GM19372 (cell line): ENCODE results near the gene WWP2.
"Not testable (repeated sequence)": the region's sequence is repeated elsewhere in the genome, so short reads cannot be mapped to it uniquely, and the experiment has no call there.

Experiments used
- ATAC-seq: cut with Tn5 transposase; IDR thresholded peaks from one replicate; pipeline ENCODE4 v1.9.1; 2021; ENCODE audit warnings: mild to moderate bottlenecking, low read depth, moderate library complexity; ENCODE audit not compliant: unreplicated experiment

WWP2 gene

DNA sequence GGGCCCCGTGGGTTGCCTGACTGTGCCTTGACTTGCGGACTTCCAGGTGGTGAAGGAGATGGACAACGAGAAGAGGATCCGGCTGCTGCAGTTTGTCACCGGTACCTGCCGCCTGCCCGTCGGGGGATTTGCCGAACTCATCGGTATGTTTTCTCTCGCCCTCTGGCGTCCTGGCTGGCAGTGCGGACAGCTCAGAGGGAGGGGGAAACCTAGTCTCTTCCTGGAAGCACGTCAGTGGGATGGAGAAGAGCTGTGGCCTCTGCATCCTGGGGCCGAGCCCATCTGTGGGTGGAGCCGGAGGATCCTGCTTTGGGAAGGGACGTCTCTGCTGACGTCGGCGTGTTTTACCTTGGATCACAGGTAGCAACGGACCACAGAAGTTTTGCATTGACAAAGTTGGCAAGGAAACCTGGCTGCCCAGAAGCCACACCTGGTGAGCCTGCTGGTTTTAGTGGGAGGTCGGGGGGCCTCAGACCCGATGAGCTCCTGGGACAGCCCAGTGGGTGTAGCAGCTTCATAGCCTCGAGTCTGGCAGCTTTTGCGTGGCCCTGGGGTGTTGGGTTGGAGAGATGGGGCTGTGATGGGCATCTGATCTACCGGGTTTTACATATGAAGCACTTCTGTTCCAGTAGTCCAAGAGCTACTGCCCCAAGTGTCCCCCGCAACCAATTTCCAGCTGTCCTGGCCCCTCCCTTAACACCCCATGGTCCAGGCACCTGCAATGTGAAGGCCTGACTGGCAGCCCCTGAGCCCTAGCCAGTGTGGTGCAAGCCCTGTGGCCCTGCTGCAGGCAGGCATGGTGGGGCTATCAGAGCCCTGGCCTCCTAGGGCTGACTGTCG, 177.1 kb downstream of the WWP2 start:
- no peak for ATAC-seq

- ATAC-seq, result no peak
Observed at GRCh38 chr16:69939821-69940585, 177.9 kb downstream of the WWP2 start.

GRCh38 chr16:69940676-69941075, 178.5 kb downstream of the WWP2 start:
- ATAC-seq, result no peak

GRCh38 chr16:69941251-69942098, 179.3 kb downstream of the WWP2 start:
- ATAC-seq, result no peak

- no peak for ATAC-seq
Observed at GRCh38 chr16:69942099-69942491, 180.0 kb downstream of the WWP2 start.

DNA sequence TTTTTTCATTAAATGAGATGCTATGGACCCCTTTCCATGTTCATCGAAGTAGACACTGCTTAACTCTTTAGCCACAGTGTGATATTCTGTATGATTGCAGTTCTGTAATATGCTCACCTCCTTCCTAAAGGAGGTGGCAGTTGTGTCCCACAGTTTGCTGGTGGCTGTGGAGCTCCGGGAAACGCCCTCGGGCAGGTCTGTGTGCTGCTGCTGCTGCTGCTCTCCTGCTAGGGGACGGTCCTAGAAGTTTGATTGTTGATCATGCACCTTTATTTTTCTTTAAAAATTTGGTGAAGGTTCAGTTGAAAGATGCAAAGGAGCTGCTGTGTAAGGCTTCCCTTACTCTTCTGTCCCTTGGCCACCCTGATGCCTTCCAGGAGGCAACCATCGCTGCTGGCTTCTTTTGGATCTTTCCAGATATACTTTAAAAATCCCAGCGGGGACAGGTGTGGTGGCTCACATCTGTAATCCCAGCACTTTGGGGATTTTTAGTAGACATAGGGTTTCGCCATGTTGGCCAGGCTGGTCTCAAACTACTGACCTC, 180.6 kb downstream of the WWP2 start:
- ATAC-seq, result no peak

DNA sequence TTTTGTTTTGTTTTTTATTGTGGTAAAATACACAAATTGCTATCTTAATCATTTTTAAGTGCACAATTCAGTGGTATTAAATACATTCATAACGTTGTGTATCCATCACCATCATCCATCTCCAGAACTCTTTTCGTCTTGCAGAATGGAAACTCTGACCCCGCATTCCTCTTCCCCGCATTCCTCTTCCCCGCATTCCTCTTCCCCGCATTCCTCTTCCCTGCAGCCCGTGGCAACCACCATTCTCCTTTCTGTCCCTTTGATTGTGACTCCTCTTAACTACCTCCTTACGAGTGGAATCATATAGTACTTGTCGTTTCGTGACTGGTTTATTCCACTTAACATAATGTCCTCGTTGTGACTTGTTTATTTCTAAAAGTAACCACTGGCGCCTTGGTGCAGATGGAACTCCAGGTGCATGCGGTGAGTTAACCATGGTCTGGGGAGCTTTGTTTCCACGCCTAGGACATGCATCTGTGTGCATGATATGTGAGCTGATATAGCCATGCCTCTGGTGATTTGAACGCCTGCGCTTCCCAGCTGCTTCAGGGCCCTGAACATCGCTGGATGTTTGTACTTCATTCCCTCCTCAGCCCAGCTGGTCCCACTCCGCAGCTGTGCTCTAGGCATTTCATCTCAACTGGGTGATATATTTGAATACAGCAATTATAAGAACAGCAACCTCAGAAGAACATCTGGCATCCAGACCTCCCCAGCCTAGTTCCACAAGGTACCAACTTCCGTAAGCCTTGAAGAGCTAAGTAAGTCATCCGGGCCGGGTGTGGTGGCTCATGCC, 181.3 kb downstream of the WWP2 start:
- ATAC-seq, result not testable (repeated sequence)

DNA sequence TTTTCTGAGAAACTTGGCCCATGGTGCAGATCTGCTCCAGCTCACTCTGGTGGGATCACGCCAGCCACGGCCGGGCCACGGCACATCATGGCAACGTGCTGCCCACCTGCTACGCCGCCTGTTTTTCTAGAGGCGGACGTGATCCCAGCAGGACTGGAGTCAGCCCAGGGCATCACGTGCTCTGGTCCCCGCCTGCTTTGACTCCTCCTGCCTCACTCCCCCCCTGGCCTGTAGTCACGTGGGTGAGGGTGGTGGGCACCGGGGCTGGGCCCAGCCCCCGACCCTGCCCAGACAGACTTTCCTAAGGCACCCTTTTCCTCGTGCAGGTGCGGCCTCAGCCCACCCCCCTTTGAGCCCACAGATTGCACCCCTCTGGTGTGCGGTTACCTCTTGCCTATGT, 188.3 kb downstream of the WWP2 start:
- not testable (repeated sequence) for ATAC-seq

DNA sequence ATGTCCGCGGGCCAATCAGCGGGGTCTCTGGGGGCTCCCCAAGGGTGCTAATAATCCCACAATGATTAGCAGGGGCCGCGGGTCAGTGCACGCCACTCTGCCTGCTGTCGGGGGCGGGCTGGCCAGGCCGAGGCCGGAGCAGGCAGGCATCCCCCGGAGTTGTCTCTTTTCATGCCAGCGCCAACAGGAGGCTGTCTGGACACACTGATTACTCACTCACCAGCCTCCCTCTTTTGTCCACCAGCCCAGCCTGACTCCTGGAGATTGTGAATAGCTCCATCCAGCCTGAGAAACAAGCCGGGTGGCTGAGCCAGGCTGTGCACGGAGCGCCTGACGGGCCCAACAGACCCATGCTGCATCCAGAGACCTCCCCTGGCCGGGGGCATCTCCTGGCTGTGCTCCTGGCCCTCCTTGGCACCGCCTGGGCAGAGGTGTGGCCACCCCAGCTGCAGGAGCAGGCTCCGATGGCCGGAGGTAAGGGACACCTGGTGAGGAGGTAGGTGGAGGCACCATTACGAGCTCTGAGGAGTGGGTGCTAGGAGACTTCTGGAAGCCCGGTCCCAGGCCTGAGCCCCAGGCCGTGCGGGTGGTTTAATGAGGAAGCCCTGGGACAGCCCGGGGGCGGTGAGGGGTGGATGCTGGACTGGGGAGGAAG, 189.0 kb downstream of the WWP2 start, which contains the start of gene CLEC18A:
CLEC18A (plus strand) TSS at position 318 of the 655 bp plus-strand sequence; CDS start at position 351, 33 bp downstream.
- ATAC-seq, result not testable (repeated sequence)

DNA sequence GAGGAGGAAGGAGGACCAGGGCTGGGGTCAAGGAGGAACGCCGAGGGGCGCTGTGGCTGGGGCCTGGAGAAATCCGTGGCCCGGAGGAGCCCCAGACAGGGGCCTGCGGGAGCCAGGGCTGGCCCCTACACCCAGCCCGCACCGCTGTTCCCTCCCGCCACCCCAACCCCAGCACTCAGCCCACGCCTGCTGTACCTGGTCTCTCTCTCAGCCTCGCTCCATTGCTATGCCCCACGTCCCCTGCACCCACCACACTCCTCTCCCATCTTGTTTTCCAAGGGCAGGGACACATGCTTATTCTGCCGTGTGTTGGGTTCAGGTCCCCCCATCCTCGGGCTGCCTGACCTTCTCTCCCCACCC, 189.5 kb downstream of the WWP2 start:
- ATAC-seq, result not testable (repeated sequence)

DNA sequence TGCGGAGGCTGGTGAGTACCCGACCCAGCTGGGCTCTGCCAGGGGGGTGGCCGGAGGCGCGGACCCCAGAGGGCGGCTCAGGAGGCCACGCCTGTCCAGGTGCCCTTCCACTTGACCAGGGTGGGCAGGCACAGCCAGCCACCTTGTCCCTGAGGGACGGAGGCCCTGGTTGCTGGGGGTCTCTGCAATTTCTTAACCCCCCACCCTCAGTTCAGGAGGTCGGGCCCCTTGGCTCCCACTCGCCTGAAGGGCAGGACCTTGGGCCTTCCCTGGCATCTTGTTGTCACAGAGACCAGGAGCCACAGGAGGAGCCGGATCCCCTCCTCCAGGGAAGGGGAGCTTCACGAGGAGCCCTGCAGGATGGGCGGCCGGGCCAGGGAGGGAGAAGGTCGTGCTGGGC, 190.0 kb downstream of the WWP2 start:
- ATAC-seq, result not testable (repeated sequence)

- not testable (repeated sequence) for ATAC-seq
Observed at GRCh38 chr16:69952572-69953355, 190.6 kb downstream of the WWP2 start.

- not testable (repeated sequence) for ATAC-seq
Observed at GRCh38 chr16:69954241-69954640, 192.1 kb downstream of the WWP2 start.

DNA sequence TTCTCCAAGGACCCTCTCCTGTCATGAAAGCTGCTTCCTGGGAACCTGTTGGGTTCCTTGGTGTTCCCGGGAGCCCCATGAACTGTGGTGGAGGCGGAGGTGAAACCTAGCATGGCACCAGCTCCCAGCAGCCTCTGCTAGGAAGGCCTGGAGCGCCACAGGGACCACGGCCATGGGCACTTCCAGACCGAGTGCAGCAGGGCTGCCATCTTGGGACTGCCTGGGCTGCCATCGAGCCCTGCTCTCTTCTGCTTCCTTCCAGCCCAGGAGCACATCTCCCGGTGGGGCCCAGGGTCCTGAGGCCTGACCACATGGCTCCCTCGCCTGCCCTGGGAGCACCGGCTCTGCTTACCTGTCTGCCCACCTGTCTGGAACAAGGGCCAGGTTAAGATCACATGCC, 201.2 kb downstream of the WWP2 start:
- ATAC-seq, result not testable (repeated sequence)

DNA sequence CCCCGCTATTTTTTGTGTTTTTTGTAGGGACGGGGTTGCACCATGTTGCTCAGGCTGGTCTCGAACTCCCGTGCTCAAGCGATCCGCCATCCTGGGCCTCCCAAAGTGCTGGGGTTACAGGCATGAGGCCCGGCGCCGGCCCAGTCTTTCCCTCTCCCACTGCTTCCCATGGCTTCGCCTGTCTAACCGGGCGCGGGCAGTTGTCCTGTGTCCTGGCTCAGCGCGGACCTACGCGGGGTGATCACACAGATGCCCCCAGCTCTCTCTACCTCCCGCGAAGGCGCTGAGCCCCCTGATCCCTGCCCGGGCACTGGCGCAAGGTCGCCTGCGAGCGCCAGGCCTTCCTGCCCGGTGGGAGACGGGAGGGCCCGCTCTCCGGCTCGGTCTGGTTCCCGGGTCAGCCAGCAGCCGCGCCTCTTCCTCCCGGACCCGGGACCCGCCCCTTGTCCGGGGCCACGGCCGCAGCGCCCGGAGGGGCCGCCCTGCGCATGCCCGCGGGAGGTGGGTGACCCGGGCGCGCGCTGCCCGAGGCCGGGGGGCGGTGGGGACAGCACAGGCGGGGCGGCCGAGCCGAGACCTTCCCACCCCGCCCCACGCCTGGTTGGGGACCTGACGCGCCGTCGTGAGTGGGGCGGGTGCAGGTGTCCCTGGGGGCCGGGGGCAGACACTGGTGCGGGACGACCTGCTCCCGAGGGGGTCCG, 203.0 kb downstream of the WWP2 start:
- ATAC-seq, result not testable (repeated sequence)

DNA sequence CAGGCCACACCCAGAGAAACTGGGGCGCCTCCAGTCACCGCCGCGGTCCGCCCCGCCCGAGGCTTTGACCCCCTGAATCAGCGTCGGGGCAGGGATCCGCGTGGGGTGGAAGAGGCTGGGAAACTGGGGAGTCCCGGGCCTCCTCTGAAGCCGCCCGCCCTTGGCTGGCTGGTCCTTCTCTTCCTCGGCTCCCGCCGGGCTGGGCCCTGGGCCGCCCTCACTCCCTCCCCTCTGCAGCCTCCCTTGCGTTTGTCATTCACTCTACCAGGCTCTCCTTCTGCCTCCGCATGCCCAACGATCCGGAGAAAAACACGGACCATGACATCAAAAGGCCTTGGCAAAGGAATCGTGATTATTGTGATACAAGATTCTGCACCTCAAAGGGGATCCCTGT, 203.5 kb downstream of the WWP2 start:
- ATAC-seq, result not testable (repeated sequence)

- not testable (repeated sequence) for ATAC-seq
Observed at GRCh38 chr16:69967688-69968087, 205.6 kb downstream of the WWP2 start.

GRCh38 chr16:69968125-69968524, 206.0 kb downstream of the WWP2 start:
- not testable (repeated sequence) for ATAC-seq
